GM12872 (cell line): Measurements from ENCODE around the gene IKBIP.

Experiments used
- TF ChIP-seq, protein P1 (sequence below): IDR thresholded peaks from 3 replicates; pipeline ENCODE4 v1.5.1; 2011; ENCODE audit warnings: low read depth, mild to moderate bottlenecking, low read length, moderate library complexity; ENCODE audit not compliant: insufficient read depth

The IKBIP gene

GRCh38 chr12:98678236-98678945, 33.8 kb upstream of the IKBIP start:
- TF ChIP-seq, protein P1, sequence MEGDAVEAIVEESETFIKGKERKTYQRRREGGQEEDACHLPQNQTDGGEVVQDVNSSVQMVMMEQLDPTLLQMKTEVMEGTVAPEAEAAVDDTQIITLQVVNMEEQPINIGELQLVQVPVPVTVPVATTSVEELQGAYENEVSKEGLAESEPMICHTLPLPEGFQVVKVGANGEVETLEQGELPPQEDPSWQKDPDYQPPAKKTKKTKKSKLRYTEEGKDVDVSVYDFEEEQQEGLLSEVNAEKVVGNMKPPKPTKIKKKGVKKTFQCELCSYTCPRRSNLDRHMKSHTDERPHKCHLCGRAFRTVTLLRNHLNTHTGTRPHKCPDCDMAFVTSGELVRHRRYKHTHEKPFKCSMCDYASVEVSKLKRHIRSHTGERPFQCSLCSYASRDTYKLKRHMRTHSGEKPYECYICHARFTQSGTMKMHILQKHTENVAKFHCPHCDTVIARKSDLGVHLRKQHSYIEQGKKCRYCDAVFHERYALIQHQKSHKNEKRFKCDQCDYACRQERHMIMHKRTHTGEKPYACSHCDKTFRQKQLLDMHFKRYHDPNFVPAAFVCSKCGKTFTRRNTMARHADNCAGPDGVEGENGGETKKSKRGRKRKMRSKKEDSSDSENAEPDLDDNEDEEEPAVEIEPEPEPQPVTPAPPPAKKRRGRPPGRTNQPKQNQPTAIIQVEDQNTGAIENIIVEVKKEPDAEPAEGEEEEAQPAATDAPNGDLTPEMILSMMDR: no peak

DNA sequence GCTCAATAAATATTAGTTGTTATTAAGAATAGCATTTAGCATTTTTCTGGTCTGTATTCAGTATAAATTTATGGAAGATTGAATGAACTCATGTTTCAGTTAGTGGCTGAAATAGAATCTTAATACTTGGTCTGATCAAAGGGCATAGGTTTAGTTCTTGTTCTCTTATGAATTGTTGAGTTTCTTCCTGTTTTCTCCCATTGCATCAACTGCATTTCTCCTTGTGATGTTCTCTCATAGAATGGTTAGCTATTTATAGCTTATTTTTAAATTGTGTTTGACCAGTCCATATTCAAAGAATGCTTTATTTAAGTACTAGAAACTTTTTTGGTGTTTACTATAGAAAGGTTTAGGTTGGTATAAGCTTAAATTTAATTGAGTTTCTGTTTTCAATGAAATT, 30.3 kb upstream of the IKBIP start:
- TF ChIP-seq, protein P1: no peak

- TF ChIP-seq, protein P1: no peak
These were observed 26.9 kb upstream of the IKBIP start for GRCh38 chr12:98671459-98671858.

DNA sequence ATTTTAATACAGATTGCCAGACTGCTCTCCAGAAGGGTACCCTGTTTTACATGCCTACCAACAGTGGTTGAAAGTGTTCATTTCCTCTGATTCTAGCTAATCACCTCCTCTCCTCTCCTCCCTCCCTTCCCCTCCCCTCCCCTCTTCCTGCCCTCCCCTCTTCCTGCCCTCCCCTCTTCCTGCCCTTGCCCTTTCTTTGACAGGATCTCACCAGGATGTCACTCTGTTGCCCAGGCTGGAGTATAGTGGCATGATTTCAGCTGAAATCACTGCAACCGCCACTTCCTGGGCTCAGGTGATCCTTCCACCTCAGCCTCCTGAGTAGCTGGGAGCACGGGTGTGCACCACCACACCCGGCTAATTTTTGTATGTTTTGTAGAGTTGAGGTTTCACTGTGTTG, 25.2 kb upstream of the IKBIP start:
- TF ChIP-seq, protein P1: no peak

DNA sequence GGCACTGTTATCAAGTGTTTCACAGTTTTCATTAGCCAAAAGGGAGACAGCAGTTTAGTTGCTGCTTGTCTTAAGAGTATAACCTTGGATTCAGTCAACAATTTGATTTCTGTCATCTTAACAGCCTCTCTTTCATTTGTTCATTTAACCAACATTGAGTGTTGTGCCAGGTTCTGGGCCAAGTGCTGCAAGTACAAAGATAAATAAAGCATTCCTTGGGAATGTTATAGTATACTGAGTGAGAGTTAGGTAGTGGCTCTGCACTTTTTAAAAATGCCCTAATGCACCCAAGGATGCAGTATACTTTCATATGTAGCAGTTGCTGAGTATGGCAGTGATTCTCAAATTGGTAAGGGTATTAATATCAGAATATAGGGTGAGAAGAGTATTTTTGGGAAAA, 15.9 kb upstream of the IKBIP start:
- TF ChIP-seq, protein P1: no peak

- TF ChIP-seq, protein P1: no peak
These were observed 11.9 kb upstream of the IKBIP start for GRCh38 chr12:98656289-98657101.

GRCh38 chr12:98653866-98654493, 9.4 kb upstream of the IKBIP start:
- TF ChIP-seq, protein P1: peak; percentile 47
